Hematopoietic multipotent progenitor cell treated with erythropoietin and hydrocortisone succinate and interleukin-3 and kit ligand, for 4 days (in vitro differentiated cells): Measurements from ENCODE around the gene HOXD12.

Experiments used
- DNase-seq: peaks from one replicate; pipeline ENCODE4 v3.0.0-alpha.2; 2015

HOXD12 gene

DNA sequence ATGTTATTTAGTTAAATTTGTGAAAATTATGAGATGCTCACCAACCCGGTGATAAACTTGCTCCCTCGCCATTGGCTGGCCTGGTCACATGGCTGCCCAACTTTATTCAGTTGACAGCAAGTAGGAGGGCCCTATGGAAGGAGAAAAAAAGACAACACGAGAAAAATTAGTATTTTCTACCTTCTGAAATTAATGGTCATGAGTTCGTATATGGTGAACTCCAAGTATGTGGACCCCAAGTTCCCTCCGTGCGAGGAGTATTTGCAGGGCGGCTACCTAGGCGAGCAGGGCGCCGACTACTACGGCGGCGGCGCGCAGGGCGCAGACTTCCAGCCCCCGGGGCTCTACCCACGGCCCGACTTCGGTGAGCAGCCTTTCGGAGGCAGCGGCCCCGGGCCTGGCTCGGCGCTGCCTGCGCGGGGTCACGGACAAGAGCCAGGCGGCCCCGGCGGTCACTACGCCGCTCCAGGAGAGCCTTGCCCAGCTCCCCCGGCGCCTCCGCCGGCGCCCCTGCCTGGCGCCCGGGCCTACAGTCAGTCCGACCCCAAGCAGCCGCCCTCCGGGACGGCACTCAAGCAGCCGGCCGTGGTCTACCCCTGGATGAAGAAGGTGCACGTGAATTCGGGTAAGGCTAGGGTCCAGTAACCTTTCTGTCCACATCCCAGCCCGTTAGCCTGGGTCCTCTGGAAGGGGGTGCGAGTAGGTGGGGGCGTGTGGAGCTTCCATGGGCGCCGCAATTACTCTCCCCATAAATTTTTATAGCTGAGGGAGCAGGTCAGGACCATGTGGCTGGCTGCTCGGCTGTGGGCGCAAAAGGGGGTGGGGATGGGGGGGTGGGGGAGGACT, 52.1 kb downstream of the HOXD12 start, which contains the start of gene HOXD4:
HOXD4 (plus strand) TSS at position 109 of the 846 bp plus-strand sequence; CDS start at position 193, 84 bp downstream.
- no peak for DNase-seq
